ENCODE measurements around the gene TOP2A.

DNA sequence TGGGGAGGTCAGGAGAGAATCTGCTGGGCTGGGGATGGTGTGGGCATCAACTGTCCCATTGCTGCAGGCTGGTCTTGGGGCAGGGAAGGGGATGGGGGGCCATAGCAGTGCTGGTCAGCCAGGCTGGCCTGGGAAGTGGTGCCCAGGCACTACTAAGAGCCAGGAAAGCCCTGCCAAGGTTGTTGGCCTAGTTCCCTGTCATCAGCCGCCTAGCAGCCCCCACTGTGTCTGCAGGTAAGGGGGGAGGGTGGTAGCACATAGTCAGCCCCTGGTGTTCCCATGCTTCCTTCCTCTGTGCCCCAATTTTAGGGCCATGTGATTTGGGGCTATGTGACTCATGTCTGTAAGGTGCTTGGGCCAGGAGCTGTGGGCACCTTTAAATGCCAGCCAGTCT is 70.9 kb downstream of the TOP2A start:
- TF ChIP-seq, protein P1, sequence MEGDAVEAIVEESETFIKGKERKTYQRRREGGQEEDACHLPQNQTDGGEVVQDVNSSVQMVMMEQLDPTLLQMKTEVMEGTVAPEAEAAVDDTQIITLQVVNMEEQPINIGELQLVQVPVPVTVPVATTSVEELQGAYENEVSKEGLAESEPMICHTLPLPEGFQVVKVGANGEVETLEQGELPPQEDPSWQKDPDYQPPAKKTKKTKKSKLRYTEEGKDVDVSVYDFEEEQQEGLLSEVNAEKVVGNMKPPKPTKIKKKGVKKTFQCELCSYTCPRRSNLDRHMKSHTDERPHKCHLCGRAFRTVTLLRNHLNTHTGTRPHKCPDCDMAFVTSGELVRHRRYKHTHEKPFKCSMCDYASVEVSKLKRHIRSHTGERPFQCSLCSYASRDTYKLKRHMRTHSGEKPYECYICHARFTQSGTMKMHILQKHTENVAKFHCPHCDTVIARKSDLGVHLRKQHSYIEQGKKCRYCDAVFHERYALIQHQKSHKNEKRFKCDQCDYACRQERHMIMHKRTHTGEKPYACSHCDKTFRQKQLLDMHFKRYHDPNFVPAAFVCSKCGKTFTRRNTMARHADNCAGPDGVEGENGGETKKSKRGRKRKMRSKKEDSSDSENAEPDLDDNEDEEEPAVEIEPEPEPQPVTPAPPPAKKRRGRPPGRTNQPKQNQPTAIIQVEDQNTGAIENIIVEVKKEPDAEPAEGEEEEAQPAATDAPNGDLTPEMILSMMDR (IDR thresholded peaks at IDR 0.05) = no peak
- no peak for TF ChIP-seq POLR2AphosphoS5 (IDR thresholded peaks at IDR 0.05)
